CD4-positive, alpha-beta memory T cell (primary cell): ENCODE results near the gene CLIC5. TPM values are rescaled to one million over a fixed set of nuclear protein-coding genes. Genes with fewer than 3 reads are reported as not detected.

Experiments used
- CTCF ChIA-PET: fragments of 350-600 bp; sonication (Branson Sonifier 250); formaldehyde crosslinking; loops from one replicate; lab custom pipeline; 2021; ENCODE audit warnings: inconsistent platforms; ENCODE audit not compliant: partially characterized antibody; lab: Charles Lee
- POLR2A ChIA-PET: fragments of 350-600 bp; sonication (Branson Sonifier 250); formaldehyde crosslinking; loops from one replicate; lab custom pipeline; 2021; ENCODE audit not compliant: partially characterized antibody; lab: Charles Lee
- DNase-seq, 5 donors: peaks; one replicate each; pipeline versions ENCODE4 v3.0.0 to v3.0.0-alpha.2; 2020 to 2022; ENCODE audit warnings: mixed read lengths in 1 of 5
- H3K27ac ChIP-seq: one replicate; pipeline ENCODE4 v1.7.0; 2013; ENCODE audit warnings: low read depth, low read length
- H3K27me3 ChIP-seq: 2 replicates; pipeline ENCODE4 v1.7.0; 2013; ENCODE audit warnings: mild to moderate bottlenecking, low read length, moderate library complexity; ENCODE audit not compliant: insufficient read depth
- H3K36me3 ChIP-seq: 2 replicates; pipeline ENCODE4 v1.7.0; 2013; ENCODE audit warnings: mild to moderate bottlenecking, low read length, moderate library complexity; ENCODE audit not compliant: insufficient read depth
- H3K4me1 ChIP-seq: 2 replicates; pipeline ENCODE4 v1.7.0; 2013; ENCODE audit warnings: mild to moderate bottlenecking, low read length, moderate library complexity; ENCODE audit not compliant: insufficient read depth
- H3K4me3 ChIP-seq, 2 donors: one replicate each; pipeline ENCODE4 v1.7.0; 2013; ENCODE audit warnings: low read length in 2 of 2, mild to moderate bottlenecking in 1 of 2
- H3K9me3 ChIP-seq, 2 donors: one replicate each; pipeline ENCODE4 v1.7.0; 2013; ENCODE audit warnings: low read length in 2 of 2, control low read depth in 1 of 2; ENCODE audit not compliant: control insufficient read depth in 1 of 2
- H3K27ac Mint-ChIP-seq, 7 donors: one replicate each; pipeline ENCODE4 v1.8.0; 2020 to 2021; ENCODE audit warnings: mixed read lengths in 7 of 7, mild to moderate bottlenecking in 6 of 7, inconsistent platforms in 3 of 7, moderate library complexity in 3 of 7
- H3K27me3 Mint-ChIP-seq, 2 donors: one replicate each; pipeline ENCODE4 v1.8.0; 2020 to 2021; ENCODE audit warnings: mixed read lengths in 2 of 2
- H3K36me3 Mint-ChIP-seq, 2 donors: one replicate each; pipeline ENCODE4 v1.8.0; 2020 to 2021; ENCODE audit warnings: mixed read lengths in 2 of 2, inconsistent platforms in 1 of 2, mild to moderate bottlenecking in 1 of 2
- H3K4me1 Mint-ChIP-seq, 4 donors: one replicate each; pipeline ENCODE4 v1.8.0; 2020 to 2021; ENCODE audit warnings: mixed read lengths in 4 of 4, mild to moderate bottlenecking in 1 of 4
- H3K4me3 Mint-ChIP-seq, 8 donors: one replicate each; pipeline ENCODE4 v1.8.0; 2020 to 2021; ENCODE audit warnings: mixed read lengths in 8 of 8, mild to moderate bottlenecking in 7 of 8, moderate library complexity in 6 of 8, inconsistent platforms in 3 of 8
- H3K9me3 Mint-ChIP-seq, 8 donors: one replicate each; pipeline ENCODE4 v1.8.0; 2020 to 2021; ENCODE audit warnings: mixed read lengths in 8 of 8, mild to moderate bottlenecking in 5 of 8, inconsistent platforms in 3 of 8, moderate library complexity in 1 of 8
- intact Hi-C: fragments of 100-400 bp; cut with micrococcal nuclease; formaldehyde crosslinking; loops from one replicate; pipeline ENCODE4 v1.15.1; 2023
- polyA plus RNA-seq, 2 donors: library from polyadenylated mRNA; unstranded; fragments of 300-500 nt; fragmentation: Illumina TruSeq; gene quantifications; one replicate each; pipeline ENCODE4 v1.2.3, GENCODE V29; 2021
- total RNA-seq, 2 experiments: library from RNA; stranded (reverse); gene quantifications; one replicate each; pipeline ENCODE4 v1.2.3, GENCODE V29; 2021

Gene CLIC5
- total and polyA plus RNA-seq, 4 experiments from 2014 or later: 3.4 to 18.4 (median 12.4) TPM

GRCh38 chr6:45974596-45974995 lies 41.1 kb downstream of the CLIC5 start:
- POLR2A ChIA-PET: no interaction called here
- Mint-ChIP-seq H3K27me3 (no peaks in the 10 kb centered on the region), H3K9me3 (peaks cover 0 to 4% (median 0%) of the 10 kb centered on the region in 8 donors), H3K4me3 (no peak overlapping the region), H3K36me3 (peaks cover 2 to 8% of the 10 kb centered on the region in 2 donors), H3K27ac (peak overlapping the region in 1 of 7 donors; percentile 34), H3K4me1 (peaks cover 8 to 26% (median 14%) of the 10 kb centered on the region in 4 donors)
- Histone ChIP-seq H3K4me1 (peaks cover 12% of the 10 kb centered on the region), H3K36me3 (no peaks in the 10 kb centered on the region), H3K9me3 (no peaks in the 10 kb centered on the region), H3K4me3 (no peak overlapping the region), H3K27ac (no peak overlapping the region), H3K27me3 (no peaks in the 10 kb centered on the region)
- no peak for DNase-seq
- CTCF ChIA-PET: interaction anchor here (2.7 kb wide), 1 partner anchor 17 kb away, joined by 5 read pairs; no protein-coding TSS in a partner anchor
- intact Hi-C loops: no loop called here

GRCh38 chr6:45972795-45973503 lies 42.7 kb downstream of the CLIC5 start:
- H3K27ac ChIP-seq: no peak overlapping the region
- Mint-ChIP-seq H3K36me3 (peaks cover 2 to 11% of the 10 kb centered on the region in 2 donors), H3K4me3 (no peak overlapping the region), H3K4me1 (peaks cover 8 to 26% (median 15%) of the 10 kb centered on the region in 4 donors), H3K9me3 (peaks cover 0 to 4% (median 0%) of the 10 kb centered on the region in 8 donors), H3K27me3 (no peaks in the 10 kb centered on the region), H3K27ac (no peak overlapping the region)
- CTCF ChIA-PET: interaction anchor here (0.9 to 2.2 kb wide), 3 partner anchors 9 to 117 kb away, joined by 3 to 6 read pairs (median 4); no protein-coding TSS in a partner anchor
- H3K4me1 ChIP-seq: peaks cover 12% of the 10 kb centered on the region
- H3K36me3 ChIP-seq: no peaks in the 10 kb centered on the region
- intact Hi-C loops: no loop called here
- POLR2A ChIA-PET: no interaction called here
- H3K9me3 ChIP-seq: no peaks in the 10 kb centered on the region
- H3K27me3 ChIP-seq: no peaks in the 10 kb centered on the region
- no peak for DNase-seq
- H3K4me3 ChIP-seq: no peak overlapping the region

DNA sequence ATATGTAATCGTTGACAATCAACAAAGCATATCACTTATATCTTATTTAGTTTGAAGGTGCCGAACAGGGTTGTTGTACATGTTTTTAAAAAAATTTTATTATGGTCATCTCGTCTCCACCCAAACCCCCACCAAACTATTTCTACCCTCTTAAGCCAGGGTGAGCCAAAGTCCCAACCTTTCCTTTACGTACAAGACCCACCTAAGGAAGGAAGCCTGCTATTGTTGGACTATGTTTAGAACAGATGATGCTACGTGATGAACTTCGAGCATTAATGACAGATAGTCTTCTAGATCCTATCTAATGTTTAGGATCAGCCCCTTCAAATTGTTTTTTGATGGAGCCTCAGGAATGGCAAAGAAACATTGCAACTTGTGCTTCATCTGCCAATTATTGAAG lies 44.4 kb downstream of the CLIC5 start:
- Mint-ChIP-seq H3K9me3 (peaks cover 0 to 7% (median 2%) of the 10 kb centered on the region in 8 donors), H3K36me3 (peaks cover 4 to 13% of the 10 kb centered on the region in 2 donors), H3K27ac (no peak overlapping the region), H3K27me3 (no peaks in the 10 kb centered on the region), H3K4me3 (no peak overlapping the region), H3K4me1 (peaks cover 8 to 26% (median 15%) of the 10 kb centered on the region in 4 donors)
- Histone ChIP-seq H3K4me1 (peaks cover 12% of the 10 kb centered on the region), H3K4me3 (no peak overlapping the region), H3K27me3 (no peaks in the 10 kb centered on the region), H3K9me3 (no peaks in the 10 kb centered on the region), H3K27ac (no peak overlapping the region), H3K36me3 (no peaks in the 10 kb centered on the region)
- DNase-seq: no peak
- ChIA-PET CTCF (interaction anchor here (1.9 to 2.2 kb wide), 2 partner anchors 19 to 40 kb away, joined by 5 to 6 read pairs; no protein-coding TSS in a partner anchor), POLR2A (no interaction called here)
- intact Hi-C loops: no loop called here

DNA sequence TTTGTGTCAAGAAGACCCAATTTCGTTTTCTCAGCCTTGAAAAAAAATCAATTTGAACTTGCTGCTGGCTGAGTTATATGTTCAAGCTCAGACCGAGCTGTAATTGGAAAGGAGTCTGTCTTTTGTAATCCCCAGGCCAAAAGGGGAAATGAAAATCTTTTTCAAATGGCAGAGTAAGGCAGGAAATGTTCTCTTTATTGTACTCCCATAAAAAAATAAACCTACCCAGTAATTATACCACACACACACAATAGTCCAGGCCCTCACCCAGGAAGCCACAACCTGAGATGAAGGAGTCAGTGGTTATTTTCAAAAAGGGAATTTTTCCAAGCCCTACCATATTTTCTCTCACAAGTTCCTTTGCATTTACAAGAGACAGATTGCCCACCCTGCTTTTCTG lies 45.3 kb downstream of the CLIC5 start:
- H3K4me3 Mint-ChIP-seq: peak overlapping the region in 1 of 8 donors; percentile 51
- Histone ChIP-seq H3K4me3 (no peak overlapping the region), H3K27ac (no peak overlapping the region), H3K4me1 (peaks cover 12% of the 10 kb centered on the region), H3K9me3 (no peaks in the 10 kb centered on the region), H3K36me3 (no peaks in the 10 kb centered on the region), H3K27me3 (no peaks in the 10 kb centered on the region)
- ChIA-PET POLR2A (no interaction called here), CTCF (no interaction called here)
- H3K4me1 Mint-ChIP-seq: peaks cover 8 to 26% (median 15%) of the 10 kb centered on the region in 4 donors
- intact Hi-C loops: no loop called here
- peaks cover 0 to 12% (median 2%) of the 10 kb centered on the region in 8 donors for H3K9me3 Mint-ChIP-seq
- DNase-seq: no peak
- H3K36me3 Mint-ChIP-seq: peaks cover 2 to 13% of the 10 kb centered on the region in 2 donors
- H3K27ac Mint-ChIP-seq: peak overlapping the region in 1 of 7 donors; percentile 4
- H3K27me3 Mint-ChIP-seq: no peaks in the 10 kb centered on the region

DNA sequence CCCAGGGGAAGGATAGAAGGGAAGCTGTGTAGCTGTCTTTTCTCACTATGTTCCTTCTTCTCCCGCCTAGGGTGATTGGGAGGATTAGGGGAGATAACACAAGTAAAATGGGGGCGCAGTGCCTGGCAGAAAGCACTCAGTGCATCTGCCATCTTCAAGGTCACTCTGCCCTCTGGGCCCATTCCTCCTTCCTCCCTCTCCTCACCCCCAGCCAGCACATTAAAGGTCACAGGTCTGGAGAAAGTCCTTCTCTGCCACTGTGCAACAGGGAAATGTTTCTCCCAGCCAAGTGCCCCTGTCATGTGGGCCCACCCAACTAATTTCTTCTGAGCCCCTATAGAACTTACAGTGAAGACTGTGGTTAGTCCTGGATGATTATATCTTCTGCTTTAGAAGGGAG lies 45.8 kb downstream of the CLIC5 start:
- no peaks in the 10 kb centered on the region for H3K9me3 ChIP-seq
- no peak overlapping the region for H3K27ac ChIP-seq
- H3K27ac Mint-ChIP-seq: peak overlapping the region in 1 of 7 donors; percentile 53
- H3K4me3 Mint-ChIP-seq: no peak overlapping the region
- H3K4me1 Mint-ChIP-seq: peaks cover 8 to 26% (median 15%) of the 10 kb centered on the region in 4 donors
- H3K9me3 Mint-ChIP-seq: peaks cover 0 to 16% (median 3%) of the 10 kb centered on the region in 8 donors
- peaks cover 2 to 15% of the 10 kb centered on the region in 2 donors for H3K36me3 Mint-ChIP-seq
- H3K4me1 ChIP-seq: peaks cover 12% of the 10 kb centered on the region
- no peak for DNase-seq
- H3K27me3 ChIP-seq: no peaks in the 10 kb centered on the region
- intact Hi-C loops: no loop called here
- H3K36me3 ChIP-seq: no peaks in the 10 kb centered on the region
- CTCF ChIA-PET: interaction anchor here (0.6 kb wide), 1 partner anchor 10 kb away, joined by 3 read pairs; no protein-coding TSS in a partner anchor
- no peaks in the 10 kb centered on the region for H3K27me3 Mint-ChIP-seq
- H3K4me3 ChIP-seq: no peak overlapping the region
- POLR2A ChIA-PET: no interaction called here

DNA sequence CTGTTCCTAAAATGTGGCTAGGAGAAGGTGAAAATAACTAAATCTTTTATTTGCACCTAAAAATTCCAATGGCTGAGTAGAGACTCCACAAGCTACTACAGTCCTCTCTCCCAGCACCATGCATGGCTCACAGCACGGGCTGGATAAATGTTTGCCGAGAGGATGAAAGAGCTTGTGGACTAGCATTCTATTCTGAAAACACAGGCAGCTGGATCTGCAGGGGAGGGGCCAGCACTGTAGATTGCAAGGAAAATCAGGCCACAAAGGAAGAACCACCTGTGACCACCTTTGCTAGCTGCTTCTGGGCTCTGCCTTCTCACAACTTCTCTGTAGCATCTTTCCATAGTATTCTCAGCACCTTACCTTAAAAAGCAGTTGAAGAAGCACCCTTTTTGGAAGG lies 46.6 kb downstream of the CLIC5 start:
- intact Hi-C loops: no loop called here
- Histone ChIP-seq H3K9me3 (no peaks in the 10 kb centered on the region), H3K4me3 (no peak overlapping the region), H3K27ac (no peak overlapping the region), H3K27me3 (no peaks in the 10 kb centered on the region), H3K4me1 (peaks cover 12% of the 10 kb centered on the region), H3K36me3 (no peaks in the 10 kb centered on the region)
- Mint-ChIP-seq H3K27me3 (no peaks in the 10 kb centered on the region), H3K4me1 (peaks cover 8 to 26% (median 15%) of the 10 kb centered on the region in 4 donors), H3K36me3 (peaks cover 2 to 20% of the 10 kb centered on the region in 2 donors), H3K9me3 (peaks cover 0 to 18% (median 5%) of the 10 kb centered on the region in 8 donors), H3K27ac (no peak overlapping the region), H3K4me3 (no peak overlapping the region)
- no peak for DNase-seq
- ChIA-PET CTCF (interaction anchor here (0.6 to 1.6 kb wide), 3 partner anchors 9 to 38 kb away, joined by 3 to 7 read pairs (median 4); no protein-coding TSS in a partner anchor), POLR2A (no interaction called here)

DNA sequence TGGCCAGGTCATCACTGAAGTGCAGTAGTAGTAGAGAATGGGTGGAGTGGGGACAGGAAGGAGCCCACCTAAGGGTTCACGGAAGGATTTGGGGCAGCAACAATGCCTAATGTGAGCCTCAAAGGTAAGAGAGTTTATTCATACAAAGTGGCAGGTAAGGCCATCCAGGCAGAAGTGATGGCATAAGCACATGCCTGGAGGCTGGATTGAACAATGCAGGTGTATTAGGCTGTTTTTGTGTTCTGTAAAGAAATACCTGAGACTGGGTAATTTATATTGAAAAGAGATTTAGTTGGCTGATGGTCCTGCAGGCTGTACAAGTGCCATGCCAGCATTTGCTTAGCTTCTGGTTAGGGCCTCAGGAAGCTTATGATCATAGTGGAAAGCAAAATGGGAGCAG lies 48.3 kb downstream of the CLIC5 start:
- H3K36me3 Mint-ChIP-seq: peaks cover 4 to 23% of the 10 kb centered on the region in 2 donors

More for the DNA sequence above, 48.3 kb downstream of the CLIC5 start:
- Mint-ChIP-seq H3K27me3 (no peaks in the 10 kb centered on the region), H3K4me1 (peaks cover 10 to 25% (median 15%) of the 10 kb centered on the region in 4 donors), H3K27ac (peak overlapping the region in 1 of 7 donors; percentile 52), H3K4me3 (no peak overlapping the region), H3K9me3 (peaks cover 0 to 18% (median 5%) of the 10 kb centered on the region in 8 donors)
- CTCF ChIA-PET: interaction anchor here (1.6 kb wide), 1 partner anchor 37 kb away, joined by 7 read pairs; no protein-coding TSS in a partner anchor
- Histone ChIP-seq H3K4me3 (no peak overlapping the region), H3K36me3 (no peaks in the 10 kb centered on the region), H3K27me3 (no peaks in the 10 kb centered on the region), H3K27ac (no peak overlapping the region), H3K4me1 (peaks cover 12% of the 10 kb centered on the region), H3K9me3 (no peaks in the 10 kb centered on the region)
- no peak for DNase-seq
- POLR2A ChIA-PET: no interaction called here
- intact Hi-C loops: no loop called here
